HCT116 (cell line): Measurements from ENCODE around the gene AGPS. TPM values are rescaled to one million over a fixed set of nuclear protein-coding genes. Genes with fewer than 3 reads are reported as not detected.

Experiments
- ATAC-seq: fragments of 200-7000 bp; cut with Tn5 transposase; 2 replicates; pipeline ENCODE4 v1.9.1; 2020; ENCODE audit warnings: mild to moderate bottlenecking, moderate library complexity
- BruUV-seq: library from RNA; stranded (reverse); fragments of 400-500 nt; replicated peaks from 2 replicates; lab custom pipeline; 2021; lab: Mats Ljungman, UMichigan
- CTCF ChIA-PET: fragments of 300-600 bp; sonication (Branson Sonifier 250); formaldehyde crosslinking; loops from one replicate; lab custom pipeline; 2021; ENCODE audit warnings: antibody characterized with exemption; lab: Charles Lee
- POLR2A ChIA-PET: fragments of 300-600, 350-600 bp; sonication (Branson Sonifier 250); formaldehyde crosslinking; loops from one replicate; lab custom pipeline; 2021; ENCODE audit warnings: antibody characterized with exemption; lab: Charles Lee
- RAD21 ChIA-PET, 2 experiments: fragments of 300-600 bp; sonication (Branson Sonifier 250); formaldehyde crosslinking; loops; one replicate each; lab custom pipeline; 2023; ENCODE audit warnings: low total read pairs in 2 of 2; ENCODE audit not compliant: uncharacterized antibody in 2 of 2, unreplicated experiment in 2 of 2, low non-redundant PET in 1 of 2; lab: Charles Lee
- DNase-seq: peaks from one replicate; pipeline ENCODE4 v3.0.0-alpha.2; 2010; ENCODE audit warnings: low read depth, low spot score
- H2AFZ ChIP-seq: fragments of 200-600 bp; shearing (Covaris generic), sonication (generic); 2 replicates; pipeline ENCODE4 v1.6.1; 2017; ENCODE audit warnings: low read depth, mixed run types, mixed read lengths, antibody characterized with exemption, low read length; ENCODE audit not compliant: poor library complexity, severe bottlenecking
- H3K27ac ChIP-seq: 2 replicates; pipeline ENCODE4 v1.5.1; 2012; ENCODE audit warnings: low read depth, low read length
- H3K27me3 ChIP-seq: fragments of 200-600 bp; sonication (generic); 2 replicates; pipeline ENCODE4 v1.6.1; 2016; ENCODE audit warnings: mixed run types, low read length, mixed read lengths; ENCODE audit not compliant: insufficient read depth
- H3K36me3 ChIP-seq, 2 experiments: fragments of 200-500 bp in 1 of 2; fragments of 200-600 bp in 1 of 2; sonication (Bioruptor generic) in 1 of 2; sonication (generic) in 1 of 2; 2 replicates each; pipeline versions ENCODE4 v1.5.1 to v1.6.1; 2014 to 2016; ENCODE audit warnings: low read length in 2 of 2, inconsistent platforms in 1 of 2, mixed read lengths in 1 of 2, mixed run types in 1 of 2; ENCODE audit not compliant: insufficient read depth in 2 of 2, control insufficient read depth in 1 of 2
- H3K4me1 ChIP-seq, 2 experiments: fragments of 200-600 bp in 1 of 2; sonication (generic) in 1 of 2; 2 replicates each; pipeline versions ENCODE4 v1.5.1 to v1.6.1; 2012 to 2017; ENCODE audit warnings: low read length in 2 of 2, inconsistent platforms in 1 of 2, mild to moderate bottlenecking in 1 of 2, mixed read lengths in 1 of 2, mixed run types in 1 of 2, moderate library complexity in 1 of 2; ENCODE audit not compliant: insufficient read depth in 2 of 2, control insufficient read depth in 1 of 2
- H3K4me2 ChIP-seq: fragments of 200-600 bp; sonication (generic); 2 replicates; pipeline ENCODE4 v1.6.1; 2017; ENCODE audit warnings: mixed run types, low read length, mixed read lengths
- H3K4me3 ChIP-seq, 2 experiments: fragments of 200-600 bp in 1 of 2; sonication (generic) in 1 of 2; replicated peaks in 1 of 2; 2 replicates each; pipeline ENCODE4 v1.5.1; 2011 to 2016; ENCODE audit warnings: low read length in 2 of 2, control low read depth in 1 of 2, low read depth in 1 of 2, mild to moderate bottlenecking in 1 of 2, mixed read lengths in 1 of 2, mixed run types in 1 of 2
- H3K79me2 ChIP-seq: fragments of 200-600 bp; sonication (generic); 2 replicates; pipeline ENCODE4 v1.6.1; 2017; ENCODE audit warnings: mild to moderate bottlenecking, mixed run types, low read length, moderate library complexity, mixed read lengths; ENCODE audit not compliant: insufficient read depth
- H3K9ac ChIP-seq: fragments of 200-600 bp; sonication (generic); 2 replicates; pipeline ENCODE4 v1.6.1; 2016; ENCODE audit warnings: low read length, mixed read lengths
- H3K9me2 ChIP-seq: fragments of 200-600 bp; sonication (generic), shearing (Covaris generic); 2 replicates; pipeline ENCODE4 v1.6.1; 2017; ENCODE audit warnings: mixed run types, mild to moderate bottlenecking, moderate library complexity; ENCODE audit not compliant: insufficient read depth
- H3K9me3 ChIP-seq, 2 experiments: fragments of 200-500 bp in 1 of 2; fragments of 200-600 bp in 1 of 2; sonication (Bioruptor generic) in 1 of 2; sonication (generic) in 1 of 2; 2 replicates each; pipeline ENCODE4 v1.6.1; 2014 to 2017; ENCODE audit warnings: low read length in 2 of 2, mixed read lengths in 2 of 2, inconsistent platforms in 1 of 2, low read depth in 1 of 2, mild to moderate bottlenecking in 1 of 2, mixed run types in 1 of 2, moderate library complexity in 1 of 2; ENCODE audit not compliant: control insufficient read depth in 1 of 2, insufficient read depth in 1 of 2
- H4K20me1 ChIP-seq: fragments of 200-600 bp; sonication (generic), shearing (Covaris generic); 2 replicates; pipeline ENCODE4 v1.6.1; 2017; ENCODE audit warnings: mixed run types, mild to moderate bottlenecking, moderate library complexity; ENCODE audit not compliant: insufficient read depth
- CBX3 ChIP-seq: IDR thresholded peaks from 2 replicates; pipeline ENCODE4 v1.6.1; 2012; ENCODE audit warnings: low read depth
- CEBPB ChIP-seq: IDR thresholded peaks from 2 replicates; pipeline ENCODE4 v1.6.1; 2012; ENCODE audit warnings: low read depth
- EGR1 ChIP-seq: IDR thresholded peaks from 2 replicates; pipeline ENCODE4 v1.6.1; 2012; ENCODE audit warnings: low read depth
- EZH2 ChIP-seq: fragments of 200-600 bp; sonication (generic); IDR thresholded peaks from 2 replicates; pipeline ENCODE4 v1.6.1; 2017; ENCODE audit warnings: antibody characterized with exemption, mixed run types
- JUND ChIP-seq: IDR thresholded peaks from 2 replicates; pipeline ENCODE4 v1.6.1; 2012
- POLR2A ChIP-seq: IDR thresholded peaks from 2 replicates; pipeline ENCODE4 v1.7.0; 2011; ENCODE audit warnings: borderline replicate concordance; ENCODE audit not compliant: insufficient read depth, insufficient read length; ENCODE audit errors: extremely low read depth
- SP1 ChIP-seq: IDR thresholded peaks from 2 replicates; pipeline ENCODE4 v1.6.1; 2012; ENCODE audit warnings: low read depth
- SRF ChIP-seq: IDR thresholded peaks from 2 replicates; pipeline ENCODE4 v1.6.1; 2012; ENCODE audit warnings: low read depth
- ZNF274 ChIP-seq: fragments of 200-500 bp; sonication (Bioruptor generic); IDR thresholded peaks from 2 replicates; pipeline ENCODE4 v1.6.1; 2014; ENCODE audit warnings: mild to moderate bottlenecking, low read depth, low read length, inconsistent platforms
- intact Hi-C: fragments of 100-400 bp; cut with micrococcal nuclease; formaldehyde crosslinking; loops from 2 replicates; pipeline ENCODE4 v1.10.0; 2022
- total RNA-seq: library from RNA; stranded (reverse); gene quantifications from one replicate; pipeline ENCODE4 v1.2.1, GENCODE V29; 2021; ENCODE audit not compliant: unreplicated experiment
- TF ChIP-seq, protein P1 (sequence below): IDR thresholded peaks from 2 replicates; pipeline ENCODE4 v1.6.1; 2011; ENCODE audit warnings: mild to moderate bottlenecking, low read length, moderate library complexity; ENCODE audit not compliant: insufficient replicate concordance; ENCODE audit errors: extremely low read depth
- TF ChIP-seq, protein P2 (sequence below): IDR thresholded peaks from 2 replicates; pipeline ENCODE4 v1.6.1; 2012
- TF ChIP-seq, protein P3 (sequence below), 3 experiments: fragments of 200-600 bp in 1 of 3; sonication (generic) in 1 of 3; IDR thresholded peaks in 2 of 3; conservative IDR thresholded peaks in 1 of 3; 2 replicates each; pipeline ENCODE4 v1.5.1; 2012 to 2017; ENCODE audit warnings: low read depth in 2 of 3, low read length in 2 of 3, antibody characterized with exemption in 1 of 3, borderline replicate concordance in 1 of 3, control low read depth in 1 of 3, mild to moderate bottlenecking in 1 of 3, mixed read lengths in 1 of 3, mixed run types in 1 of 3, moderate library complexity in 1 of 3; ENCODE audit not compliant: insufficient read depth in 1 of 3
- TF ChIP-seq, protein P4 (sequence below): IDR thresholded peaks from 2 replicates; pipeline ENCODE4 v1.6.1; 2012

Gene AGPS
- total RNA-seq, 1 experiment from 2014 or later, result 66.6 TPM

DNA sequence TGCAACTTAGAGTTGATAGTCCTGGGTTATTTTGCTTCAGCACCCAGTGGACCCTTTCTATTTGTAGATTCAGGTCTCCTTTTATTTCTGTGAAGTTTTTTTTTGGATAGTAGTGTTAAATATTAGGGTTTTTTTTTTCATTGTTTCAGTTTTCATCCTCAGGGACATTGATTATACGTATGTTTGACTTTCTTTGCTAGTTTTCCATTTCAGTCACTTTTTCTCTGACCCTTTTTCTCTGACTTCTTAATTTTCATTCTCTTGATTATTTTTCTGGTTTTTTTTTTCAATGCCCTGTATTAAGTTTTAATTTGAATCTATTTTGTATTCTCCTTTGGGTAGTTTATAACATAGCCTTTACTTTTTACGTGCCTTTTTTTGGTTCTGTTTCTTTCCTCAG lies 79.4 kb downstream of the AGPS start:
- Histone ChIP-seq H3K79me2 (no peaks in the 10 kb centered on the region), H3K4me2 (no peak overlapping the region), H3K4me3 (no peak overlapping the region), H3K27ac (no peak overlapping the region), H3K9me3 (0 out of 4 replicates have a peak, but pooled peaks cover 0 to 9% of the 10 kb centered on the region in 2 experiments), H4K20me1 (no peaks in the 10 kb centered on the region), H3K9ac (no peak overlapping the region), H3K36me3 (peaks cover 0 to 6% of the 10 kb centered on the region in 2 experiments; a peak in 1 of 4 replicates), H3K4me1 (peaks cover 15 to 28% of the 10 kb centered on the region in 2 experiments), H2AFZ (no peak overlapping the region), H3K27me3 (no peaks in the 10 kb centered on the region), H3K9me2 (no peaks in the 10 kb centered on the region)
- DNase-seq (no peak), ATAC-seq (no peak)
- TF ChIP-seq CBX3 (no peak), JUND (no peak), EZH2 (no peak), CEBPB (no peak)
- TF ChIP-seq, protein P1, sequence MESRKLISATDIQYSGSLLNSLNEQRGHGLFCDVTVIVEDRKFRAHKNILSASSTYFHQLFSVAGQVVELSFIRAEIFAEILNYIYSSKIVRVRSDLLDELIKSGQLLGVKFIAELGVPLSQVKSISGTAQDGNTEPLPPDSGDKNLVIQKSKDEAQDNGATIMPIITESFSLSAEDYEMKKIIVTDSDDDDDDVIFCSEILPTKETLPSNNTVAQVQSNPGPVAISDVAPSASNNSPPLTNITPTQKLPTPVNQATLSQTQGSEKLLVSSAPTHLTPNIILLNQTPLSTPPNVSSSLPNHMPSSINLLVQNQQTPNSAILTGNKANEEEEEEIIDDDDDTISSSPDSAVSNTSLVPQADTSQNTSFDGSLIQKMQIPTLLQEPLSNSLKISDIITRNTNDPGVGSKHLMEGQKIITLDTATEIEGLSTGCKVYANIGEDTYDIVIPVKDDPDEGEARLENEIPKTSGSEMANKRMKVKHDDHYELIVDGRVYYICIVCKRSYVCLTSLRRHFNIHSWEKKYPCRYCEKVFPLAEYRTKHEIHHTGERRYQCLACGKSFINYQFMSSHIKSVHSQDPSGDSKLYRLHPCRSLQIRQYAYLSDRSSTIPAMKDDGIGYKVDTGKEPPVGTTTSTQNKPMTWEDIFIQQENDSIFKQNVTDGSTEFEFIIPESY, result no peak
- TF ChIP-seq, protein P2, sequence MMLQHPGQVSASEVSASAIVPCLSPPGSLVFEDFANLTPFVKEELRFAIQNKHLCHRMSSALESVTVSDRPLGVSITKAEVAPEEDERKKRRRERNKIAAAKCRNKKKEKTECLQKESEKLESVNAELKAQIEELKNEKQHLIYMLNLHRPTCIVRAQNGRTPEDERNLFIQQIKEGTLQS, result no peak
- POLR2A ChIA-PET, result no interaction called here
- intact Hi-C loops, result no loop called here
- no TSS peak for BruUV-seq
- CTCF ChIA-PET, result no interaction called here
- RAD21 ChIA-PET, result no interaction called here

DNA sequence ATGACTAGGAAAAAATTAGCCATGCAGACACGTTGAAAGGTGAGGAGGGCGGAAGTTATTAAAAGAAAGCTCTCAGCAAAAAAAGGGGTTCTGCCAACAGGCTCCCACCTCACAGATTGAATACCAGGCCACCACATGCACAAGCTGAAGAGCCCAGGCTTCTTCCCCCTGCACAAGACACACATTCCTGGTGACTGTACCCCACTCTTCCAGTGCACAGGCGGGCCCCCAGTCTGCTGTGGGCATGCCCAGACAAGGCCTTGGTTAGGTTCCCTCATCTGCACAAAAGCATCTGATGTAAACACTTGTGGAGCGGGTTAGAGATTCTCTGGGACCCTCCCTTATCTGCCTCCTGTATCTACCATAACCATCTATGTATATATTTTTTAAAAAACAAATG lies 81.7 kb downstream of the AGPS start:
- no peak overlapping the region for H3K4me3 ChIP-seq
- ChIA-PET POLR2A (no interaction called here), RAD21 (no interaction called here), CTCF (no interaction called here)
- ATAC-seq (peak; percentile 62), DNase-seq (no peak)
- no peak overlapping the region for H3K9ac ChIP-seq
- H3K9me3 ChIP-seq, result 0 out of 4 replicates have a peak, but pooled peaks cover 0 to 9% of the 10 kb centered on the region in 2 experiments
- H4K20me1 ChIP-seq, result no peaks in the 10 kb centered on the region
- no peaks in the 10 kb centered on the region for H3K27me3 ChIP-seq
- TF ChIP-seq POLR2A (no peak), CBX3 (no peak), CEBPB (no peak), SP1 (no peak), EGR1 (no peak), SRF (no peak), JUND (no peak), ZNF274 (no peak)
- TF ChIP-seq, protein P3, sequence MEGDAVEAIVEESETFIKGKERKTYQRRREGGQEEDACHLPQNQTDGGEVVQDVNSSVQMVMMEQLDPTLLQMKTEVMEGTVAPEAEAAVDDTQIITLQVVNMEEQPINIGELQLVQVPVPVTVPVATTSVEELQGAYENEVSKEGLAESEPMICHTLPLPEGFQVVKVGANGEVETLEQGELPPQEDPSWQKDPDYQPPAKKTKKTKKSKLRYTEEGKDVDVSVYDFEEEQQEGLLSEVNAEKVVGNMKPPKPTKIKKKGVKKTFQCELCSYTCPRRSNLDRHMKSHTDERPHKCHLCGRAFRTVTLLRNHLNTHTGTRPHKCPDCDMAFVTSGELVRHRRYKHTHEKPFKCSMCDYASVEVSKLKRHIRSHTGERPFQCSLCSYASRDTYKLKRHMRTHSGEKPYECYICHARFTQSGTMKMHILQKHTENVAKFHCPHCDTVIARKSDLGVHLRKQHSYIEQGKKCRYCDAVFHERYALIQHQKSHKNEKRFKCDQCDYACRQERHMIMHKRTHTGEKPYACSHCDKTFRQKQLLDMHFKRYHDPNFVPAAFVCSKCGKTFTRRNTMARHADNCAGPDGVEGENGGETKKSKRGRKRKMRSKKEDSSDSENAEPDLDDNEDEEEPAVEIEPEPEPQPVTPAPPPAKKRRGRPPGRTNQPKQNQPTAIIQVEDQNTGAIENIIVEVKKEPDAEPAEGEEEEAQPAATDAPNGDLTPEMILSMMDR (IDR thresholded peaks at IDR 0.05 in 2 of 3, conservative IDR thresholded peaks at IDR 0.05 in 1 of 3; ENCODE audit: borderline replicate concordance in 1 of 3, insufficient read depth in 1 of 3, low read depth in 2 of 3, low read length in 2 of 3), result no peak
- TF ChIP-seq, protein P1, result no peak
- TF ChIP-seq, protein P4, sequence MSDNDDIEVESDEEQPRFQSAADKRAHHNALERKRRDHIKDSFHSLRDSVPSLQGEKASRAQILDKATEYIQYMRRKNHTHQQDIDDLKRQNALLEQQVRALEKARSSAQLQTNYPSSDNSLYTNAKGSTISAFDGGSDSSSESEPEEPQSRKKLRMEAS, result no peak
- H3K4me1 ChIP-seq, result peaks cover 15 to 19% of the 10 kb centered on the region in 2 experiments
- H3K4me2 ChIP-seq, result peak overlapping the region; percentile 32; the same call in 1 of the 2 replicates
- H3K27ac ChIP-seq, result peak overlapping the region; percentile 75; the same call in 1 of the 2 replicates
- no TSS peak for BruUV-seq
- H3K9me2 ChIP-seq, result no peaks in the 10 kb centered on the region
- H3K36me3 ChIP-seq, result peaks cover 0 to 16% of the 10 kb centered on the region in 2 experiments; a peak in 2 of 4 replicates
- intact Hi-C loops, result no loop called here
- H2AFZ ChIP-seq, result no peak overlapping the region
- H3K79me2 ChIP-seq, result no peaks in the 10 kb centered on the region
